ENCODE data around the gene CNOT11.

GRCh38 chr2:101253703-101254450 is 1.2 kb downstream of the CNOT11 start:
- no peak for TF ChIP-seq YY1 (IDR thresholded peaks at IDR 0.05; ENCODE audit: low read depth, low read length)
- TF ChIP-seq ZNF274 (IDR thresholded peaks at IDR 0.05; ENCODE audit: borderline replicate concordance, extremely low read depth, low read length), result no peak
- TF ChIP-seq POLR2A (IDR thresholded peaks at IDR 0.05; ENCODE audit: control extremely low read depth in 1 of 2, low read depth in 2 of 2, low read length in 2 of 2), result no peak
- no peak for TF ChIP-seq EGR1 (IDR thresholded peaks at IDR 0.05; ENCODE audit: borderline replicate concordance, low read depth, low read length)
- TF ChIP-seq NANOG (IDR thresholded peaks at IDR 0.05; ENCODE audit: insufficient read depth, low read depth, low read length, poor library complexity, severe bottlenecking), result no peak
- TF ChIP-seq RFX5 (IDR thresholded peaks at IDR 0.05; ENCODE audit: borderline replicate concordance, low read depth, low read length), result no peak
- TF ChIP-seq MAX (IDR thresholded peaks at IDR 0.05), result no peak
- no peak for TF ChIP-seq CTCF (IDR thresholded peaks at IDR 0.05; ENCODE audit: control extremely low read depth in 1 of 3, insufficient read depth in 1 of 3, low read depth in 1 of 3, low read length in 3 of 3)
- no peak for TF ChIP-seq TBP (IDR thresholded peaks at IDR 0.05; ENCODE audit: low read depth, low read length)
